ENCODE data around the gene MTARC2. TPM values are rescaled to one million over a fixed set of nuclear protein-coding genes. Genes with fewer than 3 reads are reported as not detected.

MTARC2 gene
- total RNA-seq, 1 experiment from 2014 or later, result 13.3 TPM

DNA sequence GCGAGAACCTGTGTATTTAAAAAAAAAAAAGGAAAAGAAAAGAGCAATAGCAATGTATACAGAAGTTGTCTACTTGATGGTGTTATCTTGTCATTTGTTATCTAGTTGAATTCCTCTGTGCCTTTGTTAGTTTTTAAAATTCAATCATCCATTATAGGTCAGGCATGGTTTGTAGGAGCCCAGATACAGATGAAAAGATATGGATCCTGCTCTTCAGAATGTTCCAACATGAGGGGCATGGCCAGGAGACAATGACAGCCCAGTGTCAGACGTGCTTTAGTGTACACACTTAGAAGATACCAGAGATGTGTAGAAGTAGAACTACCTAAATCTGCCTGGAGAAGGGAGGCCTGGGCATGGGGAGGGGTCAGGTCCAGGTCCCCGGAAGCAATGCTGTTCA lies 16.6 kb downstream of the MTARC2 start:
- Histone ChIP-seq H3K9ac (ENCODE audit: low read length) (no peak overlapping the region), H3K27ac (ENCODE audit: low read length) (no peak overlapping the region), H4K20me1 (ENCODE audit: low read length) (no peaks in the 10 kb centered on the region), H3K27me3 (ENCODE audit: low read length) (no peaks in the 10 kb centered on the region), H3K36me3 (ENCODE audit: low read depth, low read length) (peaks cover 20% of the 10 kb centered on the region; the same call in 1 of the 2 replicates), H3K9me2 (replicated peaks; ENCODE audit: low read length) (no peaks in the 10 kb centered on the region), H3K9me3 (ENCODE audit: low read length) (no peaks in the 10 kb centered on the region), H3K79me2 (ENCODE audit: low read length) (no peaks in the 10 kb centered on the region), H3K4me1 (ENCODE audit: insufficient read depth, low read length) (no peaks in the 10 kb centered on the region), H3K4me3 (ENCODE audit: low read length) (no peak overlapping the region), H3F3A (ENCODE audit: low read length, unreplicated experiment) (no peaks in the 10 kb centered on the region), H2AFZ (ENCODE audit: low read length) (no peak overlapping the region), H3K4me2 (ENCODE audit: low read length) (no peak overlapping the region)
- CTCF ChIA-PET, result no interaction called here
- POLR2A ChIA-PET (ENCODE audit: unreplicated experiment), result no interaction called here
- no peak for TF ChIP-seq EZH2phosphoT487 (IDR thresholded peaks at IDR 0.05; ENCODE audit: borderline replicate concordance, low read length)
- TF ChIP-seq EZH2 (IDR thresholded peaks at IDR 0.05; ENCODE audit: low read length, unreplicated experiment), result no peak
- TF ChIP-seq, protein P1, sequence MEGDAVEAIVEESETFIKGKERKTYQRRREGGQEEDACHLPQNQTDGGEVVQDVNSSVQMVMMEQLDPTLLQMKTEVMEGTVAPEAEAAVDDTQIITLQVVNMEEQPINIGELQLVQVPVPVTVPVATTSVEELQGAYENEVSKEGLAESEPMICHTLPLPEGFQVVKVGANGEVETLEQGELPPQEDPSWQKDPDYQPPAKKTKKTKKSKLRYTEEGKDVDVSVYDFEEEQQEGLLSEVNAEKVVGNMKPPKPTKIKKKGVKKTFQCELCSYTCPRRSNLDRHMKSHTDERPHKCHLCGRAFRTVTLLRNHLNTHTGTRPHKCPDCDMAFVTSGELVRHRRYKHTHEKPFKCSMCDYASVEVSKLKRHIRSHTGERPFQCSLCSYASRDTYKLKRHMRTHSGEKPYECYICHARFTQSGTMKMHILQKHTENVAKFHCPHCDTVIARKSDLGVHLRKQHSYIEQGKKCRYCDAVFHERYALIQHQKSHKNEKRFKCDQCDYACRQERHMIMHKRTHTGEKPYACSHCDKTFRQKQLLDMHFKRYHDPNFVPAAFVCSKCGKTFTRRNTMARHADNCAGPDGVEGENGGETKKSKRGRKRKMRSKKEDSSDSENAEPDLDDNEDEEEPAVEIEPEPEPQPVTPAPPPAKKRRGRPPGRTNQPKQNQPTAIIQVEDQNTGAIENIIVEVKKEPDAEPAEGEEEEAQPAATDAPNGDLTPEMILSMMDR (conservative IDR thresholded peaks at IDR 0.05; ENCODE audit: low read depth, low read length), result no peak
- no peak for ATAC-seq
- DNase-seq, result no peak
- intact Hi-C loops (cut with micrococcal nuclease), result no loop called here
- BruUV-seq (replicated peaks), result no TSS peak

DNA sequence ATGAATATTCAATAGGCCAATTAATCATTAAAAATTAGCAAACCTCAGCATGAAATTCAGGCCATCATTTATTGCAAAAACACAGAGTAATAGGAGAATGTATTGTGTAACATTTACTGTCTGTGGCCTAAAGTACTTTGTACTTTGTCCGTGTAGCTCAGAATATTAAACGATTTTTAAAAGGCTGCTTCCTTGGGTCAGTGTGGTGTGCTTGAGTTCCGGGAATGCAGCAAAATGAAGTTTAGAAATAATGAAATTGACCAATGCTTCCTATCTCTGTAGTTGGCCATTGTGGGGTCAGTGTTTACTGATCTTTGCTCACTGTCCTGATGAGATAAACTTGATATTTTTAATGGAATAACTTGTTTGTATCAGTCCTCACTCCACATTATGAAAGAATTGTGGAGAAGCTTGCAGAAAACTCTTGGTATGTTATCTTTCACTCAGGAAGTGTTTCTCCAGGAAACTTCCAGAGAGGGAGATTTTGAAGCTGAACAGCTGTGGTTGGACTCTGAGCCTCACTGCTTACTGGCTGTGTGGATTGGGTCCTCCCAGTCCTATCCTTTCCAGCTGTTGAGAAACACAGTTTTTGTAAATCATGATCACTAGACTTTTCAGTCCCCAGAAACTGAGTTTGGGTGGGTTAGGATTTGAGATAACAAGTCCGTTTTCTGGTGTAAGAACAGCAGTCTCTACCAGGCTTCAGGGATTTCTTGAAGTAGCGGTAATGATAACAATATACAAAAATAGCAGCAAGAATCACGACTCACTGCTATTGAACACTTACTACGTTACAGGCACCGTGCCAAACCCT lies 19.4 kb downstream of the MTARC2 start:
- no peak overlapping the region for H3K27ac ChIP-seq (ENCODE audit: low read length)
- TF ChIP-seq EZH2phosphoT487 (IDR thresholded peaks at IDR 0.05; ENCODE audit: borderline replicate concordance, low read length), result no peak
- TF ChIP-seq, protein P1 (conservative IDR thresholded peaks at IDR 0.05; ENCODE audit: low read depth, low read length), result no peak
- no TSS peak for BruUV-seq (replicated peaks)

DNA sequence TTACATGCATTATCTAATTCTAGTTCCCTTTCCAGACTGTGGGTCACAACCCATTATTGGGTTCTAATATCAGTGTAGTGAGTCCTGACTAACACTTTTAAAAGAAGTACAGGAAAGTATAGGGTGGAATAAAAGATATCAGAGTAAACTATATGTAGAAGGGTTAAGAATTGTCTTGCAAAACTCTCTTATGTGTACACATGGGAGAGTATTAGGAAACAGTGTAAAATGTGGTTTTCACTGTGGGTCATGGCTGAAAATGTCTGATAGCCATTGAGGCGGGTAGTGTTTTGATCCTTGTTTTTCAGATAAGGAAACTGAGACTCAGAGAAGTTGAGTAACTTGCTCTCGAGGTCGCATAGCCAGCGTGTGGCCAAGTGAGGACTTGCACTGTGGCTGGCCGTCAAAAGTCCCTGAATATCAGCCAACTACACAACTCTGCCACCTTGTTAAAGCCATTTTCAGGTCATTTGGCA lies 20.0 kb downstream of the MTARC2 start:
- Histone ChIP-seq H3K9ac (ENCODE audit: low read length) (no peak overlapping the region), H3K4me3 (ENCODE audit: low read length) (no peak overlapping the region), H3F3A (ENCODE audit: low read length, unreplicated experiment) (no peaks in the 10 kb centered on the region), H4K20me1 (ENCODE audit: low read length) (no peaks in the 10 kb centered on the region), H3K27me3 (ENCODE audit: low read length) (no peaks in the 10 kb centered on the region), H2AFZ (ENCODE audit: low read length) (no peak overlapping the region), H3K36me3 (ENCODE audit: low read depth, low read length) (peaks cover 27% of the 10 kb centered on the region), H3K4me1 (ENCODE audit: insufficient read depth, low read length) (no peaks in the 10 kb centered on the region), H3K9me3 (ENCODE audit: low read length) (no peaks in the 10 kb centered on the region), H3K79me2 (ENCODE audit: low read length) (no peaks in the 10 kb centered on the region), H3K27ac (ENCODE audit: low read length) (no peak overlapping the region), H3K9me2 (replicated peaks; ENCODE audit: low read length) (no peaks in the 10 kb centered on the region), H3K4me2 (ENCODE audit: low read length) (no peak overlapping the region)
- BruUV-seq (replicated peaks), result no TSS peak
- DNase-seq (no peak), ATAC-seq (no peak)
- TF ChIP-seq EZH2 (IDR thresholded peaks at IDR 0.05; ENCODE audit: low read length, unreplicated experiment) (no peak), EZH2phosphoT487 (IDR thresholded peaks at IDR 0.05; ENCODE audit: borderline replicate concordance, low read length) (no peak)
- TF ChIP-seq, protein P1 (conservative IDR thresholded peaks at IDR 0.05; ENCODE audit: low read depth, low read length), result no peak
- intact Hi-C loops (cut with micrococcal nuclease), result no loop called here
- ChIA-PET CTCF (no interaction called here), POLR2A (ENCODE audit: unreplicated experiment) (no interaction called here)

More for the DNA sequence above, 19.4 kb downstream of the MTARC2 start:
- Histone ChIP-seq H3K4me1 (ENCODE audit: insufficient read depth, low read length) (no peaks in the 10 kb centered on the region), H3K79me2 (ENCODE audit: low read length) (no peaks in the 10 kb centered on the region), H3K27me3 (ENCODE audit: low read length) (no peaks in the 10 kb centered on the region), H3K9me3 (ENCODE audit: low read length) (no peaks in the 10 kb centered on the region), H4K20me1 (ENCODE audit: low read length) (no peaks in the 10 kb centered on the region), H3F3A (ENCODE audit: low read length, unreplicated experiment) (no peaks in the 10 kb centered on the region), H3K36me3 (ENCODE audit: low read depth, low read length) (peaks cover 28% of the 10 kb centered on the region), H3K4me3 (ENCODE audit: low read length) (no peak overlapping the region), H3K4me2 (ENCODE audit: low read length) (no peak overlapping the region), H2AFZ (ENCODE audit: low read length) (no peak overlapping the region), H3K9me2 (replicated peaks; ENCODE audit: low read length) (no peaks in the 10 kb centered on the region), H3K9ac (ENCODE audit: low read length) (no peak overlapping the region)
- POLR2A ChIA-PET (ENCODE audit: unreplicated experiment), result no interaction called here
- CTCF ChIA-PET, result no interaction called here
- ATAC-seq (no peak), DNase-seq (no peak)
- intact Hi-C loops (cut with micrococcal nuclease), result no loop called here

All from PC-3 (cell line).